ENCODE measurements around the gene FAM13C.
"Not testable (repeated sequence)": the region's sequence is repeated elsewhere in the genome, so short reads cannot be mapped to it uniquely, and the experiment has no call there.

The FAM13C gene

DNA sequence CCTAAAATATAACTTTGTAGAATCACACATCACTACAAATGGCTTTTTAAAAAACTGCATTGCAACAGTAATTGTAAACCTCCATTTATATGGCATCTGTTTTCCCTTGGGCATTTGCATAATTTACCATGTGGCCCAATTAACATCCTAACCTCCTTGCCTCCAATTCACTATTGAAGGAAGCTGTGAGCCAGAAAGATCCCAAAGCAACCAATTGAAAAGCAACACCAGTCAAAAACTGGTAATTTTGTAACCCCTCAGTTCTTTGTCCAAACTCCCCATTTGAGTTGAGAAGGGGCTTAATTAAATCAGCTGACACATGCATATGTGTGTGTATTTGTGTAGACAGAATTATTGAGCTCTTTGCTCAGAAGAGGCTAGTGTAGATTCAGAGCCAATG, 90.3 kb downstream of the FAM13C start:
- DNase-seq, result no peak

DNA sequence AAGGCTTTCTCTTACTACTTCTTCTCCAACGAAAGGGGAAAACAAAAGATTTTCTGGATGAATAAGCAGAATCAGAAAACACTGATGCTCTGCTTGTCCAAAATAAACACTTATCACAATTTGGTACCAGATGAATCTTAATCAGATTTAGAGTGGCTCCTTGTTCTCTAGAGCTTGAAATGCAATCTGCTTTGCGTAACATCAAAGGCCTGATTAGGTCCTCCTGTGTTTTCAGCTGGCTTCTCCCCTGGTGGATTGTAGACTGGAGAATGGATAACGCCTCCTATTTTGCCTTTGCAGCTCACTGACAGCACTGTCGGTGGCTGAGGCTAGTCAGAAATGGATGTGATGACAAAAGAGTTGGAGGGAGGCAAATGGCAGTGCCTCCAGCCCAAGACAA, 91.2 kb downstream of the FAM13C start:
- DNase-seq, result no peak

DNA sequence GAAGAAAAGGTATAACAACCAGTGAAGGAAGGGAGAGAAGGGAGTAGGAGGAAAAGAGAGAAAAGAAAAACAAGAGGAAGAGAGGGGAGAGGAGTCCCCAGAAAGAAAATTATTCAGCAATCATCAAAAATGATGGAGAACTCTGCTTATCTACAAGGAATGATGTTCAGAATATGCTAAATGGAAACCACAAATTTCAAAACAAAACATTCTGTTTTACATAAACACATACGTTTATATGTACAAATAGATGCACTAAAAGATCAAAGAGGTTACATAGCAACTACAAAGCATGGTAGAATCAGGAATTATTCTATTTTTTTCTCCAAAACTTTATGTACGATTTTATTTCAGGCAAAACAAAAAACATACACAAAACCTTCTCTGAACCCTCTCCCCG, 91.9 kb downstream of the FAM13C start:
- no peak for DNase-seq

DNA sequence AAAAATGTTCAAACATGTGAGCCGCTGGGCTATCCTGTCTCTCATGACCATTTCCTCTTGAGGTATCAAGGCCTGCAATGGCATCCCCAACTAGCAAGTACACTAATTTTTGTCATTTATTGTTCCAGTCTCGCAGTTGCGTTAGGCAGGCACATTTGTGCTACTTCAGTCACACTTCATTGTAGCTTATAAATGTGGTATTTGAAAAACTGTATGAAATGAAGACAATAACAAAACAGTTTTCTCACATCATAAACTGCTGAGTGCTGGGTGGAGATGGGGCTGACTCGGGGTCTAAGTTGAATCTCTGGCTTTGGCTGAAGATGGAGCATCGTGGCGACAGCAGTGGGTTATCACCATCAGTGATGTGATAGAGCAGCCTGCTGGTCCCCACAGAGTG, 92.7 kb downstream of the FAM13C start:
- no peak for DNase-seq

DNA sequence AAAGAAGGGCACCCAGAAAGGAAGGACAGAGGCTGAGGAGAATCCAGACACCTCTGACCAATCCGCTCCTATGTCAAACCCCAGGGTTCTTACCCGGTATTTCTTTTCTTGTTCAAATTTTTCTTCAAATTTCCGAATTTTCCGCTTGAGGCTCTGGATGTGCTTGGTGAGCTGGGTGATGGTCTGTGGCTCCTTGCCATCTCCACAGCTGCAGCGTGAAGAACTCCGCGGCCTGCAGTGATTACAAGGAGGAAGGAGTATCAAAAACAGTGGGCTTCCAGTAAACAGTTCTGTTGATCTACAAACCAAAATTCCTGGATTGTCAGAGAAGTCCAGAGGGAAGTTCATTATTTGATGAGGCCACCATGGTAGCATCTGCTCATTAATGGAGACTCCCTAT, 93.9 kb downstream of the FAM13C start:
- DNase-seq, result no peak

DNA sequence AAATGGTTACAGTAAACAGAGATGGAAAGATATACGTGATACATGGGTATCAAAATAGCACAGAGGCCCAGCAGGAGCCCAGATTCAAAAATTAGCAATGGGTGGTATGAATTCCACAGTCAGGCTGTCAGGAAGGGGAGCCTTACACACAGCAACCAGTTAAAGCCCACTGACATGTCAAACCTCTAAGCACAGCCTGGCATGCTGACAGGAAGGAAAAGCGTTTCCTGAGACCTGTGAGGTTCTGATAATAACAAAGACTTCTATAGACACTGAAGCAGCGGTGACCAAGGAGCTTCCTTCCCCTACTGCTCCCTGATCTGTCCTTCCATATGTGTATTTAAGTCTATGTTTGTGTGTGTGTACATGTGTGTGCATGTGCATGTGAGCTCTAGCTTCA, 96.0 kb downstream of the FAM13C start:
- DNase-seq, result no peak

DNA sequence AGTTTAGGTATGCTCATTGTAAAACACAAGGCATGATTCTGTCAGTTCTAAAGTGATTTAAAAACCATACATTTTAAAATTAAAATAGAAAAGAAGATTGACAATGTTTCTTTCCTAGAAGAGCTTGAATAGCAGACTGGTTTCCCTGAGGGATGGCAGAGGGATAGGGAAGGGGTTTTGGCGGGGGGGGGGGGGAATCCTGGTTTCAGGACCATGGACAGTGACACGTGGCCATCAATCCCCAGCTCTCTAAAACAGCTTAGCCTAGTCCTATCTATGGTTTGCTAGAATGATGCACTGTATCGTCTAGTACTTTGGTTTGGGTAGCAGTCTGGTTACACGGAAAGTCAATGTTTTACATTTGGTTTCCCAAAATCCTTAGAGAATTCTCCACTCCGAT, 97.2 kb downstream of the FAM13C start:
- no peak for DNase-seq

DNA sequence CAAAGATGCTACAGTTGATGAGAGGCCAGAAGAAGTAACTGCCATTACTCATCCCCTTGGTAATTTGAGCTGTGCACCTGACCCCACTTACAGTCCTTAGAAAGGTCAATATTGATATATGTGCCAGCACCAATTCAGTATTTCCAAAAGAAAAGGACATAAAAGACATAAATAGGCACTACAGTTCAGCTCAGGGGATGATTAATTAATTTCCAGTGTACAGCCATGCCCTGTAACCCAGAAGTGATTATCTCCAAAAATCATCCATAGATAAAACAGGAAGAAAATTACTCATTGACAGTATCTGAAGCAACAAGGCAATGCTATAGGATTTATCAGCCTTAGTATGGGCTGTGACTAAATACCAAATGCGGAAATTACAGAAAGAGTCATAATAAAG, 103.5 kb downstream of the FAM13C start:
- DNase-seq, result no peak

DNA sequence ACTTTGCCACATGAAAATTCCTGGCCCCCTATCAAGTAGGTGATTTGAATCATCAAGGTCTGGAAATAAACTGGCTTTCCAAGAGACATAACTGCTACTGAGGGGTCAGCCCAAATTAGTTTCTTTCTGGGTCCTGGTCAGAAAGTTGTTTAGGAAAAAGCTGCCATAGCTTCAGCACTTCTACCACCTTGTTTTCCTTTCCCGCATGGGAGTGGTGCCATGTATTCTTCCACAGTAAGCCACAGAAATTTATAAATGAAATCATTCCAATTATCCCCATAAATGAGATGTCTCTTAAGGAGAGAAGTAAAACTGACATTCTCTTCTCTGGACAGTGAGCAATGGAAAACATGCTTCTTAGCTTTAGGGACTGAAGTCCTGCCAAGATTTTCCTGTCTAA, 105.1 kb downstream of the FAM13C start:
- no peak for DNase-seq

DNA sequence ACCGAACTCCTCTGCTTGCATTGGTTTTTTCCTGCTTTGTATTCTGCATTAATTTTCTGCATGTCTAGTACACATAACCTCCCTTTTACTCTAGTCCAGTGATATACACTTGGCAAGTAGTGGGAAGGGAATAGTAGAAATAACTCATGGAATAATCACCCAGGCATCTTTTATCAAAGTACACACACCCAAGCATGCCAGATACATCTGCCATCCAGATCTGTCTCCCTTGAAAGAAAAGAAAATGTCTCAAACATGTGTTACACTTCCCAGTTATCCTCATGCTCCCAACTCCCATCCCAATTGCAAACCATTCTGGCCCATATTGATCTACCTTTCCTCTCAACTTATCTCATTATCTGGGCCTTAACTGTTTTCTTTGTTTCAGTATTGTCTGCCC, 106.9 kb downstream of the FAM13C start:
- no peak for DNase-seq

DNA sequence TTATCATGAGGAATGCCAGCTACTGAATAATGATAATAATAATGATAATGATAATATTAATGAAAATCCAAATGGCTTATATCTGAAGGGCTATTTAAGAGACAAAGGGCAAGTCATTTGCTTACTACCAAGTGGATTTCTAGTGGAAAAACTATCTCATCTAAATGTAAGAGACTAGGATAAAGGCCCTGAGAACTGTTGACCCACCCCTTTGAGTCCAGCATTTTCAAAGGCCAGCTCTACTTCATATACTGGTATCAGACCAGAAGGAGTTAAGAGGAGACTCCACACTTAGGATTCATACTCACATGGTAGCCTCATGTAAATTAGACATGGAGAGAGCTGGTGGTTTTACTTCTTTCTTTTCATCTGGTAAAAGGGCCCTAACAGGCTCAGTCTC, 109.9 kb downstream of the FAM13C start:
- no peak for DNase-seq

DNA sequence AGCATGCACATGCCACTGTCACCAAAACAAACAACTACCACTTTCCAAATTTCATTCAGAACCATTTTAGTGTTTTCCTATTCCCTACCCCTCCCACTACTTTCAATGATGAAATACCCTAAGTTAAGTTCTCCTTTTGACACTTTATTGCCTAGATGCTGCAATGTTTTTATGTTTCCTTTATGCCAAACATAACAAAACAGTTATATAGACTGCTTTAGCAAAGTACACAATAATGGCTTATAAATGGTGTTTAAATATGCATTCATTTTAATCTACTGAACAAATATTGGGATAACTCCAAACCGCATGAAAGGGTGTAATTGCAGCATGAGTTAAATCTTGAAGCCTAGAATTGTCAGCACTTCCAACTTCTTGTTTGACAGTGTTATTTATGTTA, 116.7 kb downstream of the FAM13C start:
- no peak for DNase-seq

DNA sequence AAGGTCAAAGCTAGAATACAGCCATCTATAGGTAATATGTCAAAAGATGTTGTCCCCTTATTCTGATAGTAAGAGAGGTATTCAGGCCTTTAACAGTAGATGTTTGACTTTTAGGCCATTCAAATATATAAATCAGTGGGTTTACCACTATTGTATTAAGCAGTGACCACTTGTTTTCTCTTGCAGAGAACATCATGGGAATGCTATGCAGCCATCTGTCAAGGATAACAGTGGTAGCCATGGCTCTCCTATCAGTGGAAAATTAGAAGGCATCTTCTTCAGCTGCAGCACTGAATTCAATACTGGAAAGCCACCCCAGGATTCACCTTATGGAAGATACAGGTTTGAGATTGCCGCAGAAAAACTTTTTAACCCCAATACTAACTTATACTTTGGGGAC, 117.5 kb downstream of the FAM13C start:
- DNase-seq, result no peak

DNA sequence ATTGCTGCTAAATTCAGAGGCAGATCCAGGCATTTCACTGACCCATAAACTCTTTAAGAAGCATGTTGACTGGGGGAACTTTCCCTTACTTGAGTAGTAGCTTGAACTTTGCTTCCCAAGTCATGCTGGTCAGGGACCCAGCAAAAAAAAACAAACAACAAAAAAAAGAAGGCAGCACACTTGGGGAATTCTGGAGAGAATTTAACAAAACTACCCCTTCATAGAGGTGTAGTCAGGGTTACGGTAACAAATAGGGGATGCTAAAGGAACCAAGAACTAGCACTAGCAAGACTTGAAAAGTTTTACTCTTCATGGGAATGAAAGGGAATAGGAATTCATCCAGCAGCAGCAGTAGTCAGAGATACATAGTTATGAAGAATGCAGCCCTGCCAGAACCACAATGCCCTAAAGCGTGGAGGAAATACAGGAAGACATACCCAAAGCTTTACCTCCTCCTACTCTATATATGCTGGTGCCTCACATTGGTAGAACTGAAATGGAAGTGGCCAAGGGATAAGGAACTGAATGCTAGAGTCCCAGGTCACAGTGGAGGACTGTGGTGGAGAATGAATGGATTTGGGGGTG, 118.6 kb downstream of the FAM13C start:
- DNase-seq, result no peak

DNA sequence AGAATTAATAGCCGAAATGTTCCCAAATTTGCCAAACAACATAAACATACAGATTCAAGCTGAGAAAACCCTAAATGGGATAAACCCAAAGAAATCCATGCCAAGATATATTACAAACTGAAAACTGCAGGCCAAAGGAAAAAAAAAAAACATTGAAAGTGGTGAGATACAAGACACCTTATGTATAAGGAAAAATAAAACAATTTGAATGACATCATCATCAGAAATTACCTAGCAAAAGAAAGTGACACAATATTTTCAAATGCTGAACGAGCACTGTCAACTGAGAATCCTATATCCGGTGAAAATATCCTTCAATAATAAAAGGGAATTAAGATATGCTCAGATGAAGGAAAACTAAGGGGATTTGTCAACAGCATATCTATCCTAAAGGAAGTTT, 119.4 kb downstream of the FAM13C start:
- DNase-seq, result no peak

DNA sequence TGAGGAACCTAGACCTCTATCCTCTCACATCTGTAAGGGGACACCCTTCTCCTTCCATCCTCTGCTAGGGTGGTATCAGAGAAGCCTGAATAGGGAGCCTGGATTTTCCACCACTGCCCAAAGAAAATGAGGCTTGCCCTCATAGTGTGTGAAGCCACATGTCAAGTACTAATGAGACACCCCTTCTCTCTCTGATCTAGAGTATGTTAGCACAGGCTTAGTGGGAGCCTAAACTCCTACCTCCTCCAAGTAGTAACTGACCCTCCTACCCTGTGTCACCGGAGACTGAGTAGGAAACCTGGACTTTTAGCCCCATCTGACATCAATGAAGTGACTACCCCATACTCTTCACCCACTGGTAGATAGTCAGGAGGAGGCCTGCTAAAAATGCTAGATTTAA, 120.3 kb downstream of the FAM13C start:
- no peak for DNase-seq

DNA sequence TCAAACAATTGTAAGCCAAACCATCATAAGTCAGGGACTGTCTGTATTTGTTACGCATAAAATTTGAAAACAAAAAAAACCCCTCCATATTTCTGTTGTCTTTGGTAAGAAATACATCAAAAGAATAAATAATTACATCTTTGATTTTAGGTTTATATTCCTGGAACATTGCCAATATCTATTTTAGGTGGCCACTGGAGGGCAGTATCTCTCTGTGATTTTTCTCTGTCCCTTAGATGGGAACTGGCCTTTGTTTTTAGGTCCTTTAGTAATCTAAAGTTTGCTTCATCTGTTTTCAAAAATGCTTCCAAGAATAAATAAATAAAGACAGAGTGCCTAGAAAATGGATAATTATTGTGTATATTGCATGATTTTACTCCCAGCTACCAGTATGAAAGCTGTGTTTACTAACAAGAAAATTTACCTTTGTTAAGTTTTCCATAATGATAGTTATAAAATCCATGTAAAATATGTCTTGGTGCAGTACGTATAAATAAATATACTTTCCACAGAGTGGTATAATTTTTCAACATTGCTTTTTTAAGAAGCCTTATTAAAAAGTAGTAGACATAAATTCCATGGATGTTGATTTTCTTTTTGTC, 121.7 kb downstream of the FAM13C start:
- no peak for DNase-seq

DNA sequence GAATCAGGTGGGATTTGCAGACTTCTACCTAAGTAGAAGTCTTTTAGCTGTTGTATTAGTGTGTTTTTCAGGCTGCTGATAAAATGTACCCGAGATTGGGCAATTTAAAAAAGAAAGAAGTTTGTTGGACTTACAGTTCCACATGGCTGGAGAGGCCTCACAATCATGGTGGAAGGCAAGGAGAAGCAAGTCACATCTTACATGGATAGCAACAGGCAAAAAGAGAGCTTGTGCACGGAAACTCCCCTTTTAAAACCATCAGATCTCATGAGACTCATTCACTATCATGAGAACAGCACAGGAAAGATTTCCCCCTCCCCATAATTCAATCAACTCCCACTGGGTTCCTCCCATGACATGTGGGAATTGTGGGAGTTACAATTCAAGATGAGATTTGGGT, 123.2 kb downstream of the FAM13C start:
- DNase-seq, result not testable (repeated sequence)

DNA sequence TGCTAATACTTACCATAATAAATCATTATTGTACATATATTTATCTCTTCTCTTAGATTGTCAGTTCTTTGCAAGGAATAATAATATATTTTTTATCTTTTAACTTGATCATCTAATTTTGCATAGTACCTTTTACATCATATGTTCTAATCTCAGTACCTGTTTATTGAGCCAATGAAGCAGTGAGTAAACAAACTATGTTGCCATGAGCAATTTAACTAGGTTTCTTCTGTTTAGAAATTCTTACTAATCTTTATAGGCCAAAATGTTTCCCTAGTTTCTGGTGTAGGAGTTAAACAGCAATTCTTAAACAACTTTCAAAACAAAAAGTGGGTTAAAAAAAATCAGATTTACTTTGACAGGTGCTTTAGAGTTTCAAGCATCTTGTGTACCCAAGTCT, 124.6 kb downstream of the FAM13C start:
- no peak for DNase-seq

DNA sequence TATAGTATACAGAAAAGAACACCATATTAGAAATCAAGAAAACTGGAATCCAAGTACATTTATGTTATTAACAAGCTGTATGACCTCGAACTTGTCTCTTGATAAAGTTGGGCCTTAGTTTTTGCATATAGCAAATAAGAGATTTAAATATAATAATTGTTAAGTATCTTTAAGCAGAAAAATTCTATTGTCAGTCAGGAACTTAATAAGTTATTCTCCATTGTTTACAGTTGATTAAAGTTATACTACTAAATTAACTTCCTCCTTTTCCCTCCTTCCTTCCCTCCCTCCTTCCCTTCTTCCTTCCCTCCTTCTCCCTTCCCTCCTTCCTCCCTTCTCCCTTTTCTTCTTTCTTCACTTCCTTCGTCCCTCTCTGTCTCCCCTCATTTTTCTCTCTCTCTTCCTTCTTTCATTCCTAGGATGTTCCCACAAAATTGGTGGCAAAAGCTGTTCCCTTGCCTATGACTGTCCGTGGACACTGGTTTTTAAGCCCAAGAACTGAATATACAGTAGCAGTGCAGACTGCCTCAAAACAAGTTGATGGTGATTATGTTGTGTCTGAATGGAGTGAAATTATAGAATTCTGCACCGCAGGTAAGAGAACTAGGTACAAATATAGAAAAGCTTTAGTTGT, 126.2 kb downstream of the FAM13C start:
- no peak for DNase-seq

DNA sequence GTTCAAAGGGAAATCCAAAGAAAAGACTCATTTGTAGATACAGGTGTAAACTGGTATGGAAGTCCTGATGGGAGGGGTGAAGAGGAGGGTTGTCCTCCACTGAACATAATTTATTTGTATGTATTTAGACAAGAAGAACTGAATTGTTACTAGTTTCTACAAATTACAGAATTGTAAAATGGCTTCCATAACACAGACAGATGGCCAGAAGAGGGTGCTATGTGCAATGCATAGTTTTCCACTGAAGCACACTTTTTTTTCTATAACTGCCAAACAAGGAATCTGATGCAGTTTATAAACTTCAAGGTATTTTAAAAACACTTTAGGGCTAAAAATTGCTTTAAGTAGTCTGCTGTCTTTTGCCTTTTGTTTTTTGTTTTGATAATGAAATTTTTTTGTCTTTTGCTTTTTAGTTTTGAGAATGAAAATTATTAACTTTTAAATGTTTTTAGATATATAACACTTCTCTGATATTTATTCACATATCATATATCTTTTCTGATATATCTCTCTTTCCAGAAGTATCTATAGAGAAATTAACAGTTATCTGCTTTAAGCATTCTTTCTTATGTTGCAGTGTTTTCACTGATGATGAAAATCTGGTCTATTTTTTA, 127.4 kb downstream of the FAM13C start:
- DNase-seq, result no peak

DNA sequence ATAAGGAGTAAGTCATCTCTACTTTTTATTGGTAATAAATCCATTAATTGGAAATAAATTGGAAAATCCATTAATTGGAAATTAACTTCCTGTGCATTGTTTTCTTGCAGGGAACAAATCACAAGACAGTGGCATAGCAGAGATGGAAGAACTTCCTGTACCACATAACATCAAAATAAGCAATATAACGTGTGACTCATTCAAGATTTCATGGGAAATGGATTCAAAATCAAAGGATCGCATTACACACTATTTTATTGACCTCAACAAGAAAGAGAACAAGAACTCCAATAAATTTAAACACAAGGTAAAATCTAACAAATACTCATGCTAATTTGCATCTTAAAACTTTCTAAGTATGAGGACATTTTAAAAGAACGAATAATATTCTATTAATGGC, 128.2 kb downstream of the FAM13C start:
- DNase-seq, result no peak

DNA sequence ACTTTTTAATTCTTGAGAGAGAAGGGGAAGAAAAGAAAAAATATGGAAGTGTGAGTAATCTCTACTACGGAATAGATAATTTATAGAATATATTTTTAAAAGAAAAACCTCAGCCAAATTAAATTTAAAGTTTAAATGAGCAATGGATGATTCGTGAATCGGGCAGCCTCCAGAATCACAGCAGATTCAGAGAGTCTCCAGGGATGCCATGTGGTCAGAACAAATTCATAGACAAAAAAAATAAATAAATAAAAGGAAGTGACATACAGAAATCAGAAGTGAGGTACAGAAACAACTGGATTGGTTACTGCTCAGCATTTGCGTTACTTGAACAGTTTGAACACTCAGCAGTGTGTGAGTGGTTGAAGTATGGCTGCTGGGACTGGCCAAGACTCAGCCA, 132.9 kb downstream of the FAM13C start:
- no peak for DNase-seq

DNA sequence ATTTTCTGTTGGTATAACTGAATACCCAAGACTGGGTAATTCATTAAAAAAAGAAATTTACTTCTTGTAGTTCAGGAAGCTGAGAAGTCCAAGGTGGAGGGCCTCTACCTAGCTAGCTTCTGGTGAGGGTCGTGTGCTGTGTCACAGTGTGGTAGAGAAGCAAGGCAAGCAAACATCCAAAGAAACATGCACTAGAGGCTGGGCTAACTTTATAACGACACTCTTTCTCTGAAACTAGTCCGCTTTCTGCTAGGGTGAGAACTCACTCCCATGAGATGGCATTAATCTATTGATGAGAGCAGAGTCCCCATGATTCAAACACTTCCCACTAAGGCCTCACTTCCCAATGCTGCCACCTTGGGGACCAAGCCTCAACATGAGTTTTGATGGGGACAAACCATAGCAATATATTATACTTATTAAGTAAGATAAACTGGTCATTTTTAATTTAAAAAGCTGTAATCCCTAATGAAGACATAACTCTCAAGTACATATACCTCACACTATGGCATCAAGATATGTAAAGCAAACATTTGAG, 135.1 kb downstream of the FAM13C start:
- DNase-seq, result no peak

All from NCI-H187 treated with DMSO at 0.1 percent for 48 hours (cell line).